ENCODE measurements around the gene RPL38. TPM values are rescaled to one million over a fixed set of nuclear protein-coding genes. Genes with fewer than 3 reads are reported as not detected.

Gene RPL38
- total and polyA plus RNA-seq, 2 of the 4 experiments (the other 2 are of a cell fraction), result 111 to 527 TPM

- intact Hi-C loops (cut with micrococcal nuclease), result loop anchor here (5.0 kb wide), 1 partner anchor 1284 kb away; no protein-coding TSS in a partner anchor
- Histone ChIP-seq H4K5ac (ENCODE audit: low read depth, low read length) (no peak overlapping the region), H2AK9ac (replicated peaks; ENCODE audit: low read depth, low read length, poor library complexity) (no peak overlapping the region), H3K36me3 (ENCODE audit: control insufficient read depth, insufficient read depth, low read length) (no peaks in the 10 kb centered on the region), H3K4me2 (ENCODE audit: low read depth, low read length) (no peak overlapping the region), H3K4me3 (ENCODE audit: insufficient read depth, low read depth, low read length) (no peak overlapping the region), H3K9me3 (ENCODE audit: control insufficient read depth, insufficient read depth, low read length) (no peaks in the 10 kb centered on the region), H2BK15ac (ENCODE audit: low read depth, low read length) (no peak overlapping the region), H2BK5ac (ENCODE audit: low read depth, low read length, poor library complexity, severe bottlenecking) (no peak overlapping the region), H3K56ac (ENCODE audit: extremely low read depth, insufficient read depth, low read length) (no peak overlapping the region), H3K4me1 (ENCODE audit: control insufficient read depth, insufficient read depth, low read length) (no peaks in the 10 kb centered on the region), H4K91ac (ENCODE audit: insufficient read depth, low read depth, low read length) (no peak overlapping the region), H3K79me1 (ENCODE audit: low read depth in 1 of 2, low read length in 2 of 2) (no peaks in the 10 kb centered on the region), H3K4ac (ENCODE audit: low read depth, low read length) (no peak overlapping the region), H3K9ac (ENCODE audit: low read depth, low read length) (no peak overlapping the region), H3K14ac (replicated peaks; ENCODE audit: low read depth, low read length) (no peak overlapping the region), H4K20me1 (ENCODE audit: insufficient read depth, low read length) (no peaks in the 10 kb centered on the region), H2AFZ (replicated peaks; ENCODE audit: low read length, poor library complexity) (no peak overlapping the region), H2AK5ac (ENCODE audit: low read depth, low read length) (no peak overlapping the region), H3K23ac (ENCODE audit: low read depth, low read length) (no peak overlapping the region), H2BK120ac (ENCODE audit: low read depth, low read length) (no peak overlapping the region), H3K9me1 (ENCODE audit: insufficient read depth, low read length) (no peaks in the 10 kb centered on the region), H3K18ac (ENCODE audit: low read depth, low read length) (no peak overlapping the region), H2BK20ac (ENCODE audit: low read depth, low read length) (no peak overlapping the region), H4K8ac (ENCODE audit: low read depth in 2 of 2, low read length in 2 of 2) (no peak overlapping the region), H3K27me3 (ENCODE audit: control insufficient read depth, insufficient read depth, low read length) (no peaks in the 10 kb centered on the region), H3K27ac (ENCODE audit: insufficient read depth, low read length) (no peak overlapping the region)
- ChIA-PET CTCF (no interaction called here), POLR2A (ENCODE audit: unreplicated experiment) (no interaction called here)
- in situ Hi-C loops (cut with MboI; ENCODE audit: low sequenced_read_pairs), result no loop called here
- DNase-seq (no peak), ATAC-seq (ENCODE audit: low read depth) (no peak)
- BruUV-seq (replicated peaks), result no TSS peak
- WGBS, 2 experiments (ENCODE audit: extremely low coverage in 2 of 2, insufficient read length in 1 of 2), result no CpG with 5 or more reads among the region's 8 CpGs
- TF ChIP-seq MAZ (IDR thresholded peaks at IDR 0.05; ENCODE audit: borderline replicate concordance, low read depth, low read length), result no peak
- no peak for TF ChIP-seq RAD21 (IDR thresholded peaks at IDR 0.05; ENCODE audit: low read length)
- TF ChIP-seq, protein P1, sequence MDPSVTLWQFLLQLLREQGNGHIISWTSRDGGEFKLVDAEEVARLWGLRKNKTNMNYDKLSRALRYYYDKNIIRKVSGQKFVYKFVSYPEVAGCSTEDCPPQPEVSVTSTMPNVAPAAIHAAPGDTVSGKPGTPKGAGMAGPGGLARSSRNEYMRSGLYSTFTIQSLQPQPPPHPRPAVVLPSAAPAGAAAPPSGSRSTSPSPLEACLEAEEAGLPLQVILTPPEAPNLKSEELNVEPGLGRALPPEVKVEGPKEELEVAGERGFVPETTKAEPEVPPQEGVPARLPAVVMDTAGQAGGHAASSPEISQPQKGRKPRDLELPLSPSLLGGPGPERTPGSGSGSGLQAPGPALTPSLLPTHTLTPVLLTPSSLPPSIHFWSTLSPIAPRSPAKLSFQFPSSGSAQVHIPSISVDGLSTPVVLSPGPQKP (IDR thresholded peaks at IDR 0.05; ENCODE audit: borderline replicate concordance, low read depth, low read length), result no peak
- TF ChIP-seq, protein P2, sequence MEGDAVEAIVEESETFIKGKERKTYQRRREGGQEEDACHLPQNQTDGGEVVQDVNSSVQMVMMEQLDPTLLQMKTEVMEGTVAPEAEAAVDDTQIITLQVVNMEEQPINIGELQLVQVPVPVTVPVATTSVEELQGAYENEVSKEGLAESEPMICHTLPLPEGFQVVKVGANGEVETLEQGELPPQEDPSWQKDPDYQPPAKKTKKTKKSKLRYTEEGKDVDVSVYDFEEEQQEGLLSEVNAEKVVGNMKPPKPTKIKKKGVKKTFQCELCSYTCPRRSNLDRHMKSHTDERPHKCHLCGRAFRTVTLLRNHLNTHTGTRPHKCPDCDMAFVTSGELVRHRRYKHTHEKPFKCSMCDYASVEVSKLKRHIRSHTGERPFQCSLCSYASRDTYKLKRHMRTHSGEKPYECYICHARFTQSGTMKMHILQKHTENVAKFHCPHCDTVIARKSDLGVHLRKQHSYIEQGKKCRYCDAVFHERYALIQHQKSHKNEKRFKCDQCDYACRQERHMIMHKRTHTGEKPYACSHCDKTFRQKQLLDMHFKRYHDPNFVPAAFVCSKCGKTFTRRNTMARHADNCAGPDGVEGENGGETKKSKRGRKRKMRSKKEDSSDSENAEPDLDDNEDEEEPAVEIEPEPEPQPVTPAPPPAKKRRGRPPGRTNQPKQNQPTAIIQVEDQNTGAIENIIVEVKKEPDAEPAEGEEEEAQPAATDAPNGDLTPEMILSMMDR (conservative IDR thresholded peaks at IDR 0.05; ENCODE audit: low read depth, low read length), result no peak
- TF ChIP-seq RFX5 (IDR thresholded peaks at IDR 0.05; ENCODE audit: low read depth, low read length), result no peak
- TF ChIP-seq NFE2L2 (IDR thresholded peaks at IDR 0.05; ENCODE audit: low read depth, low read length), result no peak
- no peak for TF ChIP-seq CEBPB (IDR thresholded peaks at IDR 0.05; ENCODE audit: low read depth, low read length)
- no peak for TF ChIP-seq SMC3 (IDR thresholded peaks at IDR 0.05; ENCODE audit: low read depth, low read length)
- no peak for TF ChIP-seq MXI1 (IDR thresholded peaks at IDR 0.05; ENCODE audit: borderline replicate concordance, low read depth, low read length)
- TF ChIP-seq USF2 (IDR thresholded peaks at IDR 0.05; ENCODE audit: low read depth, low read length), result no peak
- TF ChIP-seq POLR2A (IDR thresholded peaks at IDR 0.05; ENCODE audit: low read depth, low read length), result no peak
- no peak for TF ChIP-seq CHD1 (IDR thresholded peaks at IDR 0.05; ENCODE audit: low read depth, low read length)
- TF ChIP-seq FOS (IDR thresholded peaks at IDR 0.05; ENCODE audit: low read depth, low read length), result no peak
- TF ChIP-seq MAFK (IDR thresholded peaks at IDR 0.05; ENCODE audit: low read depth, low read length), result no peak
- no peak for TF ChIP-seq RCOR1 (IDR thresholded peaks at IDR 0.05; ENCODE audit: insufficient replicate concordance, low read length)
- TF ChIP-seq BHLHE40 (IDR thresholded peaks at IDR 0.05; ENCODE audit: low read depth, low read length), result no peak
- dilution Hi-C loops (cut with HindIII; ENCODE audit: low sequenced_read_pairs, unreplicated experiment), result no loop called here
These were observed 32.5 kb downstream of the RPL38 start for GRCh38 chr17:74235911-74236371.
